Measurements from ENCODE around the gene SLC25A21.

GRCh38 chr14:36768638-36769337 lies 403.6 kb downstream of the SLC25A21 start:
- TF ChIP-seq ZNF8 (CRISPR knock-in tag; IDR thresholded peaks at IDR 0.05) = no peak
- no peak for TF ChIP-seq PATZ1 (CRISPR knock-in tag; IDR thresholded peaks at IDR 0.05; ENCODE audit: borderline replicate concordance)
- no peak for TF ChIP-seq TSHZ2 (CRISPR knock-in tag; IDR thresholded peaks at IDR 0.05)
- TF ChIP-seq, protein P1, sequence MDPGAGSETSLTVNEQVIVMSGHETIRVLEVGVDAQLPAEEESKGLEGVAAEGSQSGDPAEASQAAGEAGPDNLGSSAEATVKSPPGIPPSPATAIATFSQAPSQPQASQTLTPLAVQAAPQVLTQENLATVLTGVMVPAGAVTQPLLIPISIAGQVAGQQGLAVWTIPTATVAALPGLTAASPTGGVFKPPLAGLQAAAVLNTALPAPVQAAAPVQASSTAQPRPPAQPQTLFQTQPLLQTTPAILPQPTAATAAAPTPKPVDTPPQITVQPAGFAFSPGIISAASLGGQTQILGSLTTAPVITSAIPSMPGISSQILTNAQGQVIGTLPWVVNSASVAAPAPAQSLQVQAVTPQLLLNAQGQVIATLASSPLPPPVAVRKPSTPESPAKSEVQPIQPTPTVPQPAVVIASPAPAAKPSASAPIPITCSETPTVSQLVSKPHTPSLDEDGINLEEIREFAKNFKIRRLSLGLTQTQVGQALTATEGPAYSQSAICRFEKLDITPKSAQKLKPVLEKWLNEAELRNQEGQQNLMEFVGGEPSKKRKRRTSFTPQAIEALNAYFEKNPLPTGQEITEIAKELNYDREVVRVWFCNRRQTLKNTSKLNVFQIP (CRISPR knock-in tag; IDR thresholded peaks at IDR 0.05; ENCODE audit: borderline replicate concordance, low read depth) = no peak
- TF ChIP-seq PPARA (CRISPR knock-in tag; IDR thresholded peaks at IDR 0.05; ENCODE audit: borderline replicate concordance) = no peak
- TF ChIP-seq ZFP30 (CRISPR knock-in tag; IDR thresholded peaks at IDR 0.05) = no peak
- no peak for TF ChIP-seq ZNF70 (CRISPR knock-in tag; IDR thresholded peaks at IDR 0.05)
- no peak for TF ChIP-seq OSR1 (CRISPR knock-in tag; IDR thresholded peaks at IDR 0.05)
- no peak for TF ChIP-seq ZC3H10 (CRISPR knock-in tag; IDR thresholded peaks at IDR 0.05)
- TF ChIP-seq ESRRG (CRISPR knock-in tag; IDR thresholded peaks at IDR 0.05) = no peak
- TF ChIP-seq SNAI2 (CRISPR knock-in tag; IDR thresholded peaks at IDR 0.05) = no peak
- TF ChIP-seq ISL1 (CRISPR knock-in tag; IDR thresholded peaks at IDR 0.05) = no peak
- no peak for TF ChIP-seq RARB (CRISPR knock-in tag; IDR thresholded peaks at IDR 0.05)
- TF ChIP-seq ZFP3 (CRISPR knock-in tag; IDR thresholded peaks at IDR 0.05) = no peak
